ENCODE results near the gene SUPT20H.

GRCh38 chr13:37105251-37105714, 45.8 kb upstream of the SUPT20H start, which contains the start of gene CSNK1A1L:
- TF ChIP-seq POLR2A (IDR thresholded peaks at IDR 0.05; ENCODE audit: low read length) (no peak), GATA1 (IDR thresholded peaks at IDR 0.05; ENCODE audit: low read depth, low read length) (no peak)

Data from erythroblast (primary cell).